ENCODE results near the gene HEXA. TPM values are rescaled to one million over a fixed set of nuclear protein-coding genes. Genes with fewer than 3 reads are reported as not detected.
A peak's percentile ranks its signal among the peaks of the same experiment; 100 is the strongest.
"Not testable (repeated sequence)": the region's sequence is repeated elsewhere in the genome, so short reads cannot be mapped to it uniquely, and the experiment has no call there.

The HEXA gene
- 43.6 and 45.9 TPM in 2 replicates for total RNA-seq (2014; rRNA removed; shearing (Covaris generic))

DNA sequence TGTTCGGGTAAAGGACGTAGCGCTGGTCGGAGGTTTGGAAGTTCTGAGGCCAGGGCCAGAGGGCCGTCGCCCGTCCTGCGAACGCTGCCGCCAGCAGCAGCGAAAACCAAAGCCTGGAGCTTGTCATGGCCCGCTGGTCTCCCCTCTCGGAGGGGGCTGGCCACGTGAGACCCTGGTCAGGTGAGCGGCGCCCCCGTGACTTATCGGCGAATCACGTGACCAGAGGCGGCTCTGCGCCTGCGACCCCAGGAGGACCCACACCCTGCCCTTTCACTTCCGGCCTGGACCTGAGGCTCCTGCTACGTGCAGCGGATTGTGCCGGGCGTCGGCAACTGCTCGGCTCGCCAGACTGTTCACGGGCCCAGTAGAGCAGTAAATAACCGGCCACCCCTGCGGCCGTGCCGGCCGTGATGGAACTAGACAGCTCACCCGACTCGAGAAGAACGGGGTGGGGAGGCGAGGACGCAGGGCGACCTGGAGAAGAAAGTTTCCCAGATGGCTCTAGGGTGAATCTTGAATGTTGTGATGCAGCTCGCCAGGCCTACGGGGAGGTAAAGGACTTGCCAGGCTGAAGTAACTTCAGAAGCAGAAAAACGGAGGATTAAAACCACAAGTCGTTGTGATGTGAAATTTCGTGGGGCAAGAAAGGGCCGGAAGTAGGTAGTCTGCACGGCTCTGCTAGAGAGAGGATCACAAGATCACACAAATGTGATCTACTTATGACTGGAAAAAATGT, at the start of gene HEXA:
HEXA (minus strand) TSS at position 169 of the 736 bp plus-strand sequence; CDS start at position 127, 42 bp downstream.
- Histone ChIP-seq H3K4me3 (peak within 1 kb of the TSS; percentile 92), H3K27ac (peak within 1 kb of the TSS; percentile 49), H3K27me3 (no peaks in the 10 kb centered on the region), H3K9me3 (replicated peaks) (no peaks in the 10 kb centered on the region), H3K36me3 (no peaks in the 10 kb centered on the region), H3K4me1 (no peaks in the 10 kb centered on the region; the same call in 1 of the 2 replicates)
- peak; percentile 98 to 99 for DNase-seq

DNA sequence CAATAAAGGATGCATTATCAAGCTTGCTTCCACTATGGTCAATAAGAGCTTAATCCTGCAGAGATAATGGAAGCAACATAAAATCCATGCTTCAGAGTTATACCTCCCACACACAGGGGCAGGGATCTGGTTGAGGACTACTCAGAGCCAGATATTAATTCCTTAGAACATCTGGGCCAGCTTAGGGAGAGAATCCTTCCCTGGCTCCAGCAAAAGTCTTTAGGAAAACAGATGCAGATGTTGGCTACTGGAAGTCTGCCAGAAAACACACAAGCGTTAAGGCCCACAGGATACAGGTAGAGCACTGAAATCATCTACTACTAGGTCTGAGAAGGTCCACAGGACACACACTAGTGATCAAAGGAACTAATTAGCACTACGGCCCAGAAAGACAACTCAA, 47.4 kb upstream of the HEXA start:
- Histone ChIP-seq H3K9me3 (replicated peaks) (peaks cover 4% of the 10 kb centered on the region; the same call in 1 of the 2 replicates), H3K4me3 (no peak overlapping the region), H3K4me1 (no peaks in the 10 kb centered on the region), H3K27ac (no peak overlapping the region), H3K27me3 (no peaks in the 10 kb centered on the region), H3K36me3 (no peaks in the 10 kb centered on the region)
- no peak for DNase-seq

DNA sequence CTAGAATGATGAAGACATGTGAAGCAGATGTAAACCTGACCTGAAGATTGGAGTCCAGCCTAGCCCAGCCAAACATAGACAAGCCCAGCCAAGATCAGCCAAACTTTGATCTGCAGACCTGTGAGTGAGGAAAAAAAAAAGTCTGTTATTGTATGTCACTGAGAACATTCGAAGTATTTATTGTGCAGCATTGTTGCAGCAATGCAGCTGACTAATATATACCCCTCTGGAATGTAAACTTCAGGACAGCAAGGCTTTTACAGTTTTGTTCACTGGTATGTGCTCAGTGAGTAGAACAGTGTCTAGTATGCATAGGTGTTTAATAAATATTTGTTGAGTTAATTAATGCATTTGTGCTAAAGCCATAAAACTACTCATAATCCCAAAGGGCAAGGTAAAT, 45.7 kb upstream of the HEXA start:
- Histone ChIP-seq H3K4me3 (no peak overlapping the region), H3K9me3 (replicated peaks) (peaks cover 4% of the 10 kb centered on the region; the same call in 1 of the 2 replicates), H3K4me1 (no peaks in the 10 kb centered on the region), H3K27ac (no peak overlapping the region), H3K36me3 (no peaks in the 10 kb centered on the region), H3K27me3 (no peaks in the 10 kb centered on the region)
- no peak for DNase-seq

GRCh38 chr15:72420576-72420975, 44.8 kb upstream of the HEXA start:
- no peaks in the 10 kb centered on the region for H3K36me3 ChIP-seq
- no peak overlapping the region for H3K4me3 ChIP-seq
- H3K9me3 ChIP-seq (replicated peaks): no peaks in the 10 kb centered on the region
- H3K4me1 ChIP-seq: no peaks in the 10 kb centered on the region
- H3K27me3 ChIP-seq: no peaks in the 10 kb centered on the region
- no peak overlapping the region for H3K27ac ChIP-seq
- DNase-seq: no peak

DNA sequence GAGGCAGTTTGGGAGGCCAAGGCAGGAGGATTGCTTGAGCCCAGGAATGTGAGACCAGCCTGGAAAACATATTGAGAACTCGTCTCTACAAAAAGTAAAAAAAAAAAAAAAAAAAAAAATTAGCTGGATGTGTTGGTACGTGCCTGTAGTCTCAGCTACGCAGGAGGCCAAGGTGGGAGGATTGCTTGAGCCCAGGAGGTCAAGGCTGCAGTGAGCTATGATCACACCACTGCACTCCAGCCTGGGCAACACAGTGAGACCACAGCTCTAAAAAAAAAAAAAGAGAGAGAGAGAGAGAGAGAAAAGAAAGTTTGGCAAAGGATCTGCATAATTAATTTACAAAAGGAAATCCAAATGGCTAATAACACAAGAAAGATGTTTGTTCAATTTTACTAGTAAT, 44.0 kb upstream of the HEXA start:
- H3K27me3 ChIP-seq; H3K9me3 ChIP-seq (replicated peaks); H3K27ac ChIP-seq; DNase-seq; H3K4me3 ChIP-seq; H3K4me1 ChIP-seq; H3K36me3 ChIP-seq: not testable (repeated sequence)

DNA sequence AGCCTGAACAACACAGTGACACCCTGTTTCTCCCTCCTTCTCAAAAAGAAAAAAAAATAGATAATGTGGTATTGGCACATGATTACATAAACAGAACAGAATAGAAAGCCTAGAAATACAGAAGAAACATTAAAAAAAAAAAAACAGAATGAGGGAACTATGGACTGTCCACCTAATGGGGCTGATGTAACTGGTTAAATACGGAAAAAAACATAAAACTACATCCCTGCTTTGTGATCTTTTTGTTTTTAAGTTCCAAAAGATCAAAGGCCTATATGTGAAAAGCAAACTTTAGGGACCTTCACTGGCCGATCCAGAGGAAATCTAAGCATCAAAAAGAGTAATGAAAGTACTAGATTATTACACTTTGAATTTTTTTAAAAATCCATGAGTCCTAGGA, 39.5 kb upstream of the HEXA start:
- Histone ChIP-seq H3K27me3 (no peaks in the 10 kb centered on the region), H3K4me3 (no peak overlapping the region)
- no peak for DNase-seq

GRCh38 chr15:72413337-72413736, 37.5 kb upstream of the HEXA start:
- not testable (repeated sequence) for H3K36me3 ChIP-seq; H3K9me3 ChIP-seq (replicated peaks); DNase-seq; H3K4me1 ChIP-seq; H3K27me3 ChIP-seq; H3K4me3 ChIP-seq; H3K27ac ChIP-seq

More for the DNA sequence above, 39.5 kb upstream of the HEXA start:
- no peak overlapping the region for H3K27ac ChIP-seq
- no peaks in the 10 kb centered on the region for H3K9me3 ChIP-seq (replicated peaks)
- H3K4me1 ChIP-seq: no peaks in the 10 kb centered on the region
- H3K36me3 ChIP-seq: no peaks in the 10 kb centered on the region

- no peaks in the 10 kb centered on the region for H3K27me3 ChIP-seq
- no peak overlapping the region for H3K27ac ChIP-seq
- H3K36me3 ChIP-seq: no peaks in the 10 kb centered on the region
- no peak overlapping the region for H3K4me3 ChIP-seq
- H3K4me1 ChIP-seq: no peaks in the 10 kb centered on the region
- no peaks in the 10 kb centered on the region for H3K9me3 ChIP-seq (replicated peaks)
- no peak for DNase-seq
Observed at GRCh38 chr15:72411544-72411943, 35.7 kb upstream of the HEXA start.

GRCh38 chr15:72411111-72411510, 35.3 kb upstream of the HEXA start:
- H3K9me3 ChIP-seq (replicated peaks): no peaks in the 10 kb centered on the region
- H3K27me3 ChIP-seq: peaks cover 4% of the 10 kb centered on the region; the same call in 1 of the 2 replicates
- DNase-seq: no peak
- no peaks in the 10 kb centered on the region for H3K4me1 ChIP-seq
- no peak overlapping the region for H3K27ac ChIP-seq
- no peaks in the 10 kb centered on the region for H3K36me3 ChIP-seq
- no peak overlapping the region for H3K4me3 ChIP-seq

GRCh38 chr15:72406936-72407335, 31.1 kb upstream of the HEXA start:
- Histone ChIP-seq H3K27ac (no peak overlapping the region), H3K4me3 (no peak overlapping the region), H3K36me3 (no peaks in the 10 kb centered on the region)

DNA sequence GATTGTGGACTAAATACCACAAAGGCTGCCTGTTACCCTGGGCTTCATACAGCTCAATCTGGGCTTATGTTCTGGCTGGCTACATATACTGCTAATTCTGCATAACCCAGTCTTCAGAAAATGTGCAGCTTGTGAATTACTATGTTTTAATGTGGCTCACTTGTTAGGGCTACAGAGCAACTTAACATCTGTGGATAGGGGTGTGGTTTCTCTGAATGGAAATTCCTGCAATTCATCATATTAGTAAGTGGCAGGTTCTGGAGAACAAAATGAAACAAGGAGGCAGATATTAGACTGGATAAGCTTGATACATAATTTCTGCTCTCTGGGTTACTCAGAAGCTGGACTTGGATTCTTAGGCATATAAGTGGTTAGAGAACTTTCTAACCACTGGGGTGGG, 29.0 kb upstream of the HEXA start:
- no peak overlapping the region for H3K4me3 ChIP-seq
- H3K27me3 ChIP-seq: peaks cover 9% of the 10 kb centered on the region; the same call in 1 of the 2 replicates
- no peaks in the 10 kb centered on the region for H3K36me3 ChIP-seq
- H3K27ac ChIP-seq: no peak overlapping the region
- no peaks in the 10 kb centered on the region for H3K9me3 ChIP-seq (replicated peaks)
- H3K4me1 ChIP-seq: no peaks in the 10 kb centered on the region
- DNase-seq: no peak

More at GRCh38 chr15:72406936-72407335, 31.1 kb upstream of the HEXA start:
- Histone ChIP-seq H3K27me3 (peaks cover 9% of the 10 kb centered on the region; the same call in 1 of the 2 replicates), H3K4me1 (no peaks in the 10 kb centered on the region), H3K9me3 (replicated peaks) (no peaks in the 10 kb centered on the region)
- no peak for DNase-seq

GRCh38 chr15:72404356-72404755, 28.5 kb upstream of the HEXA start:
- DNase-seq: no peak
- Histone ChIP-seq H3K9me3 (replicated peaks) (no peaks in the 10 kb centered on the region), H3K27me3 (peaks cover 9% of the 10 kb centered on the region; the same call in 1 of the 2 replicates), H3K27ac (no peak overlapping the region), H3K4me3 (no peak overlapping the region), H3K4me1 (no peaks in the 10 kb centered on the region), H3K36me3 (no peaks in the 10 kb centered on the region)

GRCh38 chr15:72402726-72403125, 26.9 kb upstream of the HEXA start:
- Histone ChIP-seq H3K36me3 (no peaks in the 10 kb centered on the region), H3K4me3 (no peak overlapping the region), H3K9me3 (replicated peaks) (no peaks in the 10 kb centered on the region), H3K27me3 (peaks cover 9% of the 10 kb centered on the region; the same call in 1 of the 2 replicates), H3K4me1 (no peaks in the 10 kb centered on the region), H3K27ac (no peak overlapping the region)
- no peak for DNase-seq

DNA sequence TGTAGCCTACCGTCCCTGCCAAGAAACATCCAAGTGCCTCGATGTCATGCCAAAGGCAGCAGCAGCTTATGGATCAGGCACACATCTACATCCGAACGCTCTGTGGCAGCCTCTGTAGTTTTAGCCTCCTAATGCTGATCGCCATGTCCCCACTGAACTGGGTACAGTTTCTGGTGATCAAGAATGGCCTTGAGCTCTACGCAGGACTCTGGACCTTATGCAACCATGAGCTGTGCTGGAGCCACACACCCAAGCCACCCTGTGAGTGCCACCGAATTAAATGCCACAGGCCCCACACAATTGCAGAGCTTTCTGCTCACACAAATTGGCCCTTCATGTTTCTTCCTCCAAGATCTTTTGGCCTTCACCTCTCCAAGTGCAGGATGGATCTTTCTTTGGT, 22.8 kb upstream of the HEXA start:
- no peaks in the 10 kb centered on the region for H3K36me3 ChIP-seq
- no peak for DNase-seq
- H3K27me3 ChIP-seq: no peaks in the 10 kb centered on the region
- H3K27ac ChIP-seq: no peak overlapping the region
- no peaks in the 10 kb centered on the region for H3K9me3 ChIP-seq (replicated peaks)
- H3K4me3 ChIP-seq: no peak overlapping the region
- H3K4me1 ChIP-seq: no peaks in the 10 kb centered on the region

DNA sequence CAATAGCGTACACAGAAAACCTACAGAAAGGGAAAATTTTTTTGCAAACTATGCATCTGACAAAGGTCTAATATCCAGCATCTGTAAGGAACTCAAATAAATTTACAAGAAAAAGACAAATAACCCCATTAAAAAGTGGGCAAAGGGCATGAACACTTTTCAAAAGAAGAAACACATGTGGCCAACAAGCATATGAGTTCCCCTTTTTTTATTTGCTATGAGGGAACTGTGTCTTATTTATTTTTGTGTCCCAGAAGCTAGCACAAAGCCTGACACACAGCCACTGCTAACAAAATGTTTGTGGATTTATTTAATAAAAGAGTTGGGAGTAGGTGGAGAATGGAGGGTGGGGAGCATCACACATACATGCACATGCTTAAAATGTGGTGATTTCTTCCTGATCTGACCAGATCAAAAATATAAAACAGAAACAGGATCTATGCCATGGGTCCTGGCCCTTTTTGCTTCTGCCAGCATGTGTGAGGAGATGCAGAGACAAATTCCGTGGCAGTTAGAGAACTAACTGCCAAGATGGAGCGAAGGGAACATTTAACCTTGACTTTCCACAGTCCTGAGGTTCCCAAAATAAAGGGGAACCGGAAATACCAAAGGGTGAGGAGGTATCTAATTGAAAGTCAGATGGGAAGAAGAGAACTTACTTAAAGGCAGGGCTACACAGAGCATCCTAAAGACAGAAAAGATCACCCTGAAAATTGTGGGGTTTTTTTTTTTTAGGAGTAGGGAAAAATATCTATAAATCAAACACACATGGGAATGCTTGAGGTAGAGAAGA, 22.2 kb upstream of the HEXA start, which contains the start of gene TMEM202:
TMEM202 (plus strand) TSS at position 510 of the 793 bp plus-strand sequence; CDS start at position 532, 22 bp downstream.
- no peaks in the 10 kb centered on the region for H3K36me3 ChIP-seq

More for the DNA sequence above, 22.2 kb upstream of the HEXA start, which contains the start of gene TMEM202:
- Histone ChIP-seq H3K4me3 (no peak within 1 kb of the TSS), H3K9me3 (replicated peaks) (no peaks in the 10 kb centered on the region), H3K4me1 (no peaks in the 10 kb centered on the region), H3K27me3 (no peaks in the 10 kb centered on the region), H3K27ac (no peak within 1 kb of the TSS)
- DNase-seq: no peak

Data from SJCRH30 (cell line).